ENCODE data around the gene ARL6IP5. TPM values are rescaled to one million over a fixed set of nuclear protein-coding genes. Genes with fewer than 3 reads are reported as not detected.

Gene ARL6IP5
- total RNA-seq, 1 experiment from 2014 or later, result 23.9 TPM

GRCh38 chr3:69144631-69145245 is 60.0 kb downstream of the ARL6IP5 start:
- CTCF ChIA-PET, result no interaction called here

DNA sequence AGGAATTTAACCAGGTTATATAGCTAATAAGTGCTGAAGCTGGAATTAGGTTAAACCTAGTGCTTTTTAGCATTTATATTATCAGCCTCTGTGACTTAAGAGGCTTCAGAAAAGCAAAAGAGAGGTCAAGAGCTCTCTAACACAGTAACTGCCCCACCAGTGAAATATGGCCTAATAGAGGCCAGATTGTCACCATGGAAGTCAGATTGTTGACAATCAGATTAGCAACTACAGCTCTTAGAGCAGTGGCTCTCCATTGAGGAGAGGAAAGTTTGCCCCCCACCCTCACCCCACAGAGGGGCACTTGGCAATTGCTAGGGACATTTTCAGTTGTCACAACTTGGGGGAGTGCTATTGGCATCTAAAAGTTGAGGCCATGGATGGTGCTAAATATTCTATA is 61.0 kb downstream of the ARL6IP5 start:
- Histone ChIP-seq H3K27ac (ENCODE audit: low read depth, low read length, poor library complexity, severe bottlenecking) (no peak overlapping the region), H3K36me3 (ENCODE audit: insufficient read depth, low read length, poor library complexity, severe bottlenecking) (no peaks in the 10 kb centered on the region), H3K9me3 (ENCODE audit: low read depth, low read length, poor library complexity, severe bottlenecking) (no peaks in the 10 kb centered on the region), H3K27me3 (replicated peaks; ENCODE audit: insufficient read depth, low read depth, low read length, poor library complexity) (no peaks in the 10 kb centered on the region), H3K4me1 (ENCODE audit: insufficient read depth, low read length, poor library complexity, severe bottlenecking) (no peaks in the 10 kb centered on the region), H3K4me3 (ENCODE audit: low read depth, low read length, poor library complexity, severe bottlenecking) (no peak overlapping the region)
- POLR2A ChIA-PET (ENCODE audit: low non-redundant PET), result no interaction called here
- intact Hi-C loops (cut with micrococcal nuclease; ENCODE audit: unreplicated experiment), result no loop called here
- no peak for TF ChIP-seq EZH2 (IDR thresholded peaks at IDR 0.05; ENCODE audit: borderline replicate concordance, low read depth, low read length, poor library complexity, severe bottlenecking)
- TF ChIP-seq, protein P1, sequence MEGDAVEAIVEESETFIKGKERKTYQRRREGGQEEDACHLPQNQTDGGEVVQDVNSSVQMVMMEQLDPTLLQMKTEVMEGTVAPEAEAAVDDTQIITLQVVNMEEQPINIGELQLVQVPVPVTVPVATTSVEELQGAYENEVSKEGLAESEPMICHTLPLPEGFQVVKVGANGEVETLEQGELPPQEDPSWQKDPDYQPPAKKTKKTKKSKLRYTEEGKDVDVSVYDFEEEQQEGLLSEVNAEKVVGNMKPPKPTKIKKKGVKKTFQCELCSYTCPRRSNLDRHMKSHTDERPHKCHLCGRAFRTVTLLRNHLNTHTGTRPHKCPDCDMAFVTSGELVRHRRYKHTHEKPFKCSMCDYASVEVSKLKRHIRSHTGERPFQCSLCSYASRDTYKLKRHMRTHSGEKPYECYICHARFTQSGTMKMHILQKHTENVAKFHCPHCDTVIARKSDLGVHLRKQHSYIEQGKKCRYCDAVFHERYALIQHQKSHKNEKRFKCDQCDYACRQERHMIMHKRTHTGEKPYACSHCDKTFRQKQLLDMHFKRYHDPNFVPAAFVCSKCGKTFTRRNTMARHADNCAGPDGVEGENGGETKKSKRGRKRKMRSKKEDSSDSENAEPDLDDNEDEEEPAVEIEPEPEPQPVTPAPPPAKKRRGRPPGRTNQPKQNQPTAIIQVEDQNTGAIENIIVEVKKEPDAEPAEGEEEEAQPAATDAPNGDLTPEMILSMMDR (conservative IDR thresholded peaks at IDR 0.05; ENCODE audit: low read depth, low read length), result no peak
- BruUV-seq (replicated peaks), result no TSS peak
- CTCF ChIA-PET, result no interaction called here
- no peak for DNase-seq (ENCODE audit: low spot score)

More at GRCh38 chr3:69144631-69145245, 60.0 kb downstream of the ARL6IP5 start:
- H3K36me3 ChIP-seq (ENCODE audit: insufficient read depth, low read length, poor library complexity, severe bottlenecking), result no peaks in the 10 kb centered on the region
- TF ChIP-seq, protein P1 (conservative IDR thresholded peaks at IDR 0.05; ENCODE audit: low read depth, low read length), result no peak
- TF ChIP-seq EZH2 (IDR thresholded peaks at IDR 0.05; ENCODE audit: borderline replicate concordance, low read depth, low read length, poor library complexity, severe bottlenecking), result no peak
- no peaks in the 10 kb centered on the region for H3K9me3 ChIP-seq (ENCODE audit: low read depth, low read length, poor library complexity, severe bottlenecking)
- intact Hi-C loops (cut with micrococcal nuclease; ENCODE audit: unreplicated experiment), result no loop called here
- POLR2A ChIA-PET (ENCODE audit: low non-redundant PET), result no interaction called here
- no peaks in the 10 kb centered on the region for H3K4me1 ChIP-seq (ENCODE audit: insufficient read depth, low read length, poor library complexity, severe bottlenecking)
- no peaks in the 10 kb centered on the region for H3K27me3 ChIP-seq (replicated peaks; ENCODE audit: insufficient read depth, low read depth, low read length, poor library complexity)
- no peak for DNase-seq (ENCODE audit: low spot score)
- no peak overlapping the region for H3K27ac ChIP-seq (ENCODE audit: low read depth, low read length, poor library complexity, severe bottlenecking)
- BruUV-seq (replicated peaks), result no TSS peak
- H3K4me3 ChIP-seq (ENCODE audit: low read depth, low read length, poor library complexity, severe bottlenecking), result no peak overlapping the region

GRCh38 chr3:69149586-69149985 is 64.8 kb downstream of the ARL6IP5 start:
- intact Hi-C loops (cut with micrococcal nuclease; ENCODE audit: unreplicated experiment), result no loop called here
- H3K9me3 ChIP-seq (ENCODE audit: low read depth, low read length, poor library complexity, severe bottlenecking), result no peaks in the 10 kb centered on the region
- H3K27me3 ChIP-seq (replicated peaks; ENCODE audit: insufficient read depth, low read depth, low read length, poor library complexity), result no peaks in the 10 kb centered on the region
- CTCF ChIA-PET, result no interaction called here
- no TSS peak for BruUV-seq (replicated peaks)
- POLR2A ChIA-PET (ENCODE audit: low non-redundant PET), result no interaction called here
- H3K27ac ChIP-seq (ENCODE audit: low read depth, low read length, poor library complexity, severe bottlenecking), result no peak overlapping the region
- no peak for DNase-seq (ENCODE audit: low spot score)
- H3K4me1 ChIP-seq (ENCODE audit: insufficient read depth, low read length, poor library complexity, severe bottlenecking), result no peaks in the 10 kb centered on the region
- H3K36me3 ChIP-seq (ENCODE audit: insufficient read depth, low read length, poor library complexity, severe bottlenecking), result no peaks in the 10 kb centered on the region
- TF ChIP-seq, protein P1 (conservative IDR thresholded peaks at IDR 0.05; ENCODE audit: low read depth, low read length), result no peak
- TF ChIP-seq EZH2 (IDR thresholded peaks at IDR 0.05; ENCODE audit: borderline replicate concordance, low read depth, low read length, poor library complexity, severe bottlenecking), result no peak
- H3K4me3 ChIP-seq (ENCODE audit: low read depth, low read length, poor library complexity, severe bottlenecking), result no peak overlapping the region

Small RNA genes lying within 50 kb of the gene (microRNA-seq; reads per million reads assigned to microRNA genes)
- gene MIR3136, result 6.2 reads per million, percentile 20 among the genes with 10 or more reads in this experiment

Other genes starting within 250 kb of the ARL6IP5 start
- not detected in 2 replicates for gene TAFA4, start 152.4 kb upstream of the ARL6IP5 start, total RNA-seq (2021)
- gene EOGT, start 71.3 kb upstream of the ARL6IP5 start, total RNA-seq (2021), result 2.9 and 4.6 TPM in 2 replicates
- gene TMF1, start 32.6 kb upstream of the ARL6IP5 start, total RNA-seq (2021), result 12.4 and 14.2 TPM in 2 replicates
- 40.5 and 55.0 TPM in 2 replicates for gene UBA3, start 4.6 kb upstream of the ARL6IP5 start, total RNA-seq (2021)
- not detected in 2 replicates for gene LMOD3, start 37.7 kb downstream of the ARL6IP5 start, total RNA-seq (2021)

Data from A673 (cell line).